ENCODE measurements around the gene CACNG6.
A peak's percentile ranks its signal among the peaks of the same experiment; 100 is the strongest.

CACNG6 gene

DNA sequence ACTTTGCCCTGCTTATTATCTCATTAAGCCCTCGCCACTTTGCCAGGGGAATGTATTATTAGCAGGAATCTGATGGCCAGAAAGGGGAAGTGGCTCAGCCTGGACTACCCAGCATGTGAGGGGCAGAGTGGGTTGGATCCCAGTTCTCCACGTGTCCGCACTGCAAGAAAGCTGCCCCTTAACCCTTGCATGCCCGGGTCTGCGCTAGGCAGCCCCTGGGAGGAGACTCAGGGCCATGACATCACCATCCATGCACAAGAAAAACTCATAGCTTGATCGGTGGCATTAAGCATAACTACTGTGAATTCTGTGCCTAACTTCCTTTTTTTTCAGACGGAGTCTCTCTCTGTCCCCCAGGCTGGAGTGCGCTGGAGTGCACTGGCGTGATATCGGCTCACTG is 19.8 kb upstream of the CACNG6 start:
- DNase-seq: no peak

- DNase-seq: peak; percentile 40
Measured at GRCh38 chr19:53977429-53977990, 13.9 kb upstream of the CACNG6 start.

- no peak for DNase-seq
Measured at GRCh38 chr19:53977991-53978731, 13.3 kb upstream of the CACNG6 start.

- no peak for DNase-seq
Measured at GRCh38 chr19:53978975-53979801, 12.2 kb upstream of the CACNG6 start.

GRCh38 chr19:53980539-53981375 is 10.7 kb upstream of the CACNG6 start:
- DNase-seq: no peak

- DNase-seq: no peak
Measured at GRCh38 chr19:53981376-53981951, 10.0 kb upstream of the CACNG6 start.

DNA sequence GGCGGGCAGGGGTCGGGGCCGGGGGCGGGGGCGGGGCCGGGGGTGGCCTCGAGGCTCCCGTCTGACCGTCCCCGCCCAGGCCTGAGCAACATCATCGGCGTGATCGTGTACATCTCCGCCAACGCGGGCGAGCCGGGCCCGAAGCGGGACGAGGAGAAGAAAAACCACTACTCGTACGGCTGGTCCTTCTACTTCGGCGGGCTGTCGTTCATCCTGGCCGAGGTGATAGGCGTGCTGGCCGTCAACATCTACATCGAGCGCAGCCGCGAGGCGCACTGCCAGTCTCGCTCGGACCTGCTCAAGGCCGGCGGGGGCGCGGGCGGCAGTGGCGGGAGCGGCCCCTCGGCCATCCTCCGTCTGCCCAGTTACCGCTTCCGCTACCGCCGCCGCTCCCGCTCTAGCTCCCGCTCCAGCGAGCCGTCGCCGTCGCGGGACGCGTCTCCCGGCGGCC is 9.4 kb upstream of the CACNG6 start:
- no peak for DNase-seq

DNA sequence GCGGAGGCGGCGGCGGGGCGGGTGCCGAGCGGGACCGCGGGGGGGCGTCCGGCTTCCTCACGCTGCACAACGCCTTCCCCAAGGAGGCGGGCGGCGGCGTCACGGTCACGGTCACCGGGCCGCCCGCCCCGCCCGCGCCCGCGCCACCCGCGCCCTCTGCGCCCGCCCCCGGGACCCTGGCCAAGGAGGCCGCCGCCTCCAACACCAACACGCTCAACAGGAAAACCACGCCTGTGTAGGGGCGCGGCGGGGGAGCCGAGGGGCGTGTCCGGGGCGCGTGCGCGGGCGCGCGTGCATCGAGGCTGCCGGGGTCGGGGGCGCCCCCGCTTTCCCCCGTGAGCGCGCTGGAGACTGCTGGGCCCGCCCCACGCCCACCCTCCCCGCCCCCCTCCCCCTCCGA is 8.8 kb upstream of the CACNG6 start:
- no peak for DNase-seq

DNA sequence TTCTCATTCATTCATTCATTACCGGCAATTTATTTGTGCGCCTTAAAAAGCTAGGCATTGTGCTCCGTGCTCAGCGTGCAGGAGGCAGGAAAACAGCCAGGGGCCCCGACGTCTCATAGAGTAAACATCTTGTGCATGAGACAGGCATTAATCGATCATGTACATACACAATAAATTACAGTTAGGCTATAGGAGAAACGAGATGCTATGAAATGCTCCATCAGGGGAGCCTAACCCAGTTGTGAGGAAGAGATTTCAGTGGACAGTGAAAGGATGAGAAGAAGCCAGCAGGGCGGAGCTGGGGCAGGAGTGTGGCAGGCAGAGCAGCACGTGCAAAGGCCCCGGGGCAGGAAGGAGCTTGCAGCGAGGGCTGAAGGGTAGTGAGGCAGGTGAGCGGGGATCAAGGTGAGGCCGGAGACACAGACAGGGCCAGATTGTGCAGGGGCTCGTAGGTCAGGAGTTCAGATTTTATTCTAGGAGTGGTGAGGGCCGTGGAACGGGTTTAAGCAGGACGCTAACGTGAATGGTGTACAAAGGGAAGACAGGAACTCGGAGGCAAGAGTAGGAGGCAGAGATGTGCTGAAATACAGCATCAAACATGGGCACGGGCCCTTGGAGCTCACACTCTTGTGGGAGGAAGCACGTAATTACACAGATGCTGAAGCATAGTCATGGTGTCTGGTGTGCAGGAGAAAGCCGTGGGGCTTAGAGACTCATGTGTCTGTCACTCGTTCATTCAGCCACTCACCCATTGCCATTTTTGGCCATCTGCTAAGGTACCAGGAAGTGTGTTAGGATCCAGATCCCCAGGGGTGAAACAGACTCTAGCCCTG is 7.8 kb upstream of the CACNG6 start:
- no peak for DNase-seq

- no peak for DNase-seq
Measured at GRCh38 chr19:53985863-53986262, 5.6 kb upstream of the CACNG6 start.

GRCh38 chr19:53988981-53989380 is 2.5 kb upstream of the CACNG6 start:
- DNase-seq: no peak

- DNase-seq: no peak
Measured at GRCh38 chr19:53989600-53990533, 1.6 kb upstream of the CACNG6 start.

DNA sequence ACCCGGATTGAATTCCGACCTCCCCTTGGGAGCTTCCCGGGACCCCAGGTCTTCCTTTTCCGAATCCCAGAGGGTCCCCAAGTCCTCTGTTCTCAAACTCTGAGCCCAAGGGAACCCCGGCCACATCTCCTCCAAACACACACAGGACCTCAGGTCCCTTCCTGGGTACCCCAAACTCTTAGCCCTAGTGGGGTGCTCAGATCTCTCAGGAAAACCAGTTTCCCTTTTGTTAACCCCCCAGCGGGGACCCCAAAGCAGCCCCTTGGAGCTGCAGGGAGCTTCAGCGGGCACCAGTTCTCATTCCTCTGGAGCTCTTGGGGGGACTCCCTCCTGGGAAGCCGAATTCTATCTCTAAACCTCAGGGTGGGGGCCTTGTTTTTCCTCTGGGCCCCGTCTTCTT is 774 bp downstream of the CACNG6 start:
- no peak for DNase-seq

GRCh38 chr19:53992815-53993214 is 1.4 kb downstream of the CACNG6 start:
- no peak for DNase-seq

DNA sequence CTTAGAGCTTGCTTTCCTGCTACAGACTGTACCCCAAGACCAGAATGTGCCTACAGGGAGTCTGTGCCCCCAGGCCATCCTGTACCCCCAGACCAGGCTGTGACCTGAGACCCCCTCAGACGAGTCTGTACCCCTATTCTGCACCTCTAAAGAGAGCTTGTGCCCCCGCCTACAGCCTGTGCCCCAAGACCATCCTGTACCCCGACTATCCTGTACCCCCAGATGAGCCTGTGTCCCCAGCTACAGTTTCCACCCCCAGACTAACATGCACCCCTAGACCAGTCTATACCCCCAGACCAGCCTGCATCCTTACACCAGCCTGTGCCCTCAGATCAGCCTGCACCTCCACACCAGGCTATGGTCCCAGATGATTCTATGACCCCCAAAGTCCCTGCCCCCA is 2.0 kb downstream of the CACNG6 start:
- no peak for DNase-seq

DNA sequence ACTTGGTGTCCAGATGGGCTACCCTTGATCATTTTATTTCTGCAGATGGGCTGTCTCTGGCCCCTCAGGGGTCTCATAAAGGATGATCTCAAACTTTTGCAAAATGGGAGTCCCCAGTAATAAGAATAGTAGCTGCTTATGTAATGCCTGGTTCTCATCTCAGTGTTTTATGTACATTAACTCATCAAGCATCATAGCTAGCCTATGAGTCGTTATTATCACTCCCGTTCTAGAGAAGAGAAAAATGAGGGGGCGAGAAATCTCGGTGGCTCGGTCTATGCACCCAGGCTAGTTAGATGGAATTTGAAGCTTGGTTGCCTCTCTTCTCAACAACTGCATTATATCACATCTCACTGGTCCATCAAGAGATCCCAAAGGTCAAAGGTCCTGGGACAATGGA is 3.4 kb downstream of the CACNG6 start:
- no peak for DNase-seq

GRCh38 chr19:53998223-53998622 is 6.8 kb downstream of the CACNG6 start:
- no peak for DNase-seq

GRCh38 chr19:53999694-54000093 is 8.3 kb downstream of the CACNG6 start:
- DNase-seq: no peak

DNA sequence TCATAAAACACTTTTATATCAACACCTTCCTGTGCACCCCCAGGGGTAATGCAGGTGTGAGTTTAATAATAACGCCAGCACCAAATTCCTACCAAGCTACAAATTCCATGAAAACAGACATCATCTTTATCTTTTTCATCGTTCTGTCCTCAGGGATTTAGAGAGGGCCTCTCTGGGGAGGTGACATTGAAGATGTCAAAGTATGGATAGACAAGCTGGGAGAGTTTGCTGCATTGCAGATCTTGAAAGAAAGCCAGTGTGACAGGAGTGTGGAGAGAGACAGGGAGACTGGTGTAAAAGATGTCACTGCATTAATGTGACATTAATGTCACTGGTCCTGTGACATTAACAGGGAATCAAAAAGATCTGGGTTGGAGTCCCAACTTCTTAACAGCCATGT is 10.1 kb downstream of the CACNG6 start:
- DNase-seq: no peak

DNA sequence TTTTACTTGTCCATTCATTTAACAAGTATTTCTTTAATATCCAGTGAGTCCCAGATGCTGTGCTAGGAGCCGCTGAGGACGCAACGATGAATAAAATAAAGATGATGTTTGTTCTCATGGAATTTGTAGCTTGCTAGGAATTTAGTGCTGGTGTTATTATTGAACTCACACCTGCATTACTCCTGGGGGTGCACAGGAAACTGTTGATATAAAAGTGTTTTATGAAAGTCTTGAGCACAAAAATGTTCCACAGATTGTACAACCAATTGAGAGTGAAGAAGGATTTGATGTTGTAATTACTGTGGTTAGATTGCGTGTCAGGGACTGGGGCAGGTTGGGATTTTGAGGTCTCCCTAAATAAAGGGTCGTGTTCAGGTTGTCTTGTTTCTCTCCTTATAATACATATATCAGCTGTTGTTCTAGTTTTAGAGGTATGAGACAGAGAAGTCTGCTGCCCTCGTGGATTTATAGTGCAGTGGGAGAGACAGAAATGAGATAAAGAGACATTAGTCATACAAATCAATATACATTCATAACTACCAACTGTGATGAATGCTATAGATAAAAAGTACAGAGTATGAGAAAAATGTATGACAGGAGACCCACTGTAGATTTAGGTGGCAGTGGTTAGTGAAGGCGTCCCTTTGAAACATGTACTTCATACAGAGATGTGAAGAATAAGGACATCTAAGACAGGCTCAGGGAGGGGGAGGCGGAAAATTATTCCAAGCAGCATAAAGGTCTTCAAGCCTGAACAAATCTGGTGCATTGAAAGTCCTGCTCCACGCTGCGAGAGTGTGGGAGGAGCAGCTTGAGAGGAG is 11.3 kb downstream of the CACNG6 start:
- no peak for DNase-seq

Measured in KG1 (cell line).